ENCODE results near the gene NFATC2. TPM values are rescaled to one million over a fixed set of nuclear protein-coding genes. Genes with fewer than 3 reads are reported as not detected.

Gene NFATC2
- total RNA-seq, 4 donors from 2014 or later, result 1.6 to 3.9 (median 2.8) TPM

DNA sequence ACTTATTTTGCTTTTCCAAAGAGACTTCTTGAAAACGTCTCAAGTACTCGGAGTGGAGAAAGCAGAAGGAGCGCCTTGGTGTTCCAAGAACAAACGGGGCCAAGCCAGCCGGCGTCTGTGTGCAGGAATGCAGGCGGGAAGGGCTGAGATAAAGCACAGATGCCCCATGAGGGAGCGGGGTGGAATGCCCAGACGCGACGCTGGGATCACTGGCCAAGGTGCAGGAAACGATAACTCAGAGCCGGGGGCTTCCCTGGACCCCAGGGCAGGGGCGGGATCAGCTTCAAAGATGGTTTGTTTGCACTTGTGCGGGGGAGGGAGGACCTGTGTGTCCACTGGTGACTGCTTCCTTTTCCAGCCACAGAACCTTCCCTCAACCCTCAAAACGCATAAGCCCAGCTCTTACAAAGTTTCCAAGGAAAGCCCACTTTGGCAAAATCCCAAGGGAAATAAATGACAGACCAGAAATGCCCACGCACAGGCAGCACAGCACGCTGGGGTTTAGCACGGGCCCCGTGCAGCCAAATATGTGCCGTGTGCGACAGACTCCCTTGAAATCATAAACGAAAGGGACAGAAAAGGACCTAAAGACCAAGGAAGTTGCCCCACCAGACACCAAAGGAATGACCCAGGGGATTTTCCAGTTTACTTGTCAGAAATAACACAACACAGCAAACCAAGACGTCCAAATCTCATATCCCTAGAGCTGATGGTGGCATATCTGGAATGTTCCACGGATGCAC is 113.9 kb downstream of the NFATC2 start:
- TF ChIP-seq, protein P1, sequence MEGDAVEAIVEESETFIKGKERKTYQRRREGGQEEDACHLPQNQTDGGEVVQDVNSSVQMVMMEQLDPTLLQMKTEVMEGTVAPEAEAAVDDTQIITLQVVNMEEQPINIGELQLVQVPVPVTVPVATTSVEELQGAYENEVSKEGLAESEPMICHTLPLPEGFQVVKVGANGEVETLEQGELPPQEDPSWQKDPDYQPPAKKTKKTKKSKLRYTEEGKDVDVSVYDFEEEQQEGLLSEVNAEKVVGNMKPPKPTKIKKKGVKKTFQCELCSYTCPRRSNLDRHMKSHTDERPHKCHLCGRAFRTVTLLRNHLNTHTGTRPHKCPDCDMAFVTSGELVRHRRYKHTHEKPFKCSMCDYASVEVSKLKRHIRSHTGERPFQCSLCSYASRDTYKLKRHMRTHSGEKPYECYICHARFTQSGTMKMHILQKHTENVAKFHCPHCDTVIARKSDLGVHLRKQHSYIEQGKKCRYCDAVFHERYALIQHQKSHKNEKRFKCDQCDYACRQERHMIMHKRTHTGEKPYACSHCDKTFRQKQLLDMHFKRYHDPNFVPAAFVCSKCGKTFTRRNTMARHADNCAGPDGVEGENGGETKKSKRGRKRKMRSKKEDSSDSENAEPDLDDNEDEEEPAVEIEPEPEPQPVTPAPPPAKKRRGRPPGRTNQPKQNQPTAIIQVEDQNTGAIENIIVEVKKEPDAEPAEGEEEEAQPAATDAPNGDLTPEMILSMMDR (IDR thresholded peaks at IDR 0.05 in 4 of 5, conservative IDR thresholded peaks at IDR 0.05 in 1 of 5), result no peak
- TF ChIP-seq POLR2A (IDR thresholded peaks at IDR 0.05), result no peak
- intact Hi-C loops (cut with DNase I; ENCODE audit: low total_unique reads) (no loop called here), in situ Hi-C loops (cut with MboI; ENCODE audit: low sequenced_read_pairs in 4 of 4) (no loop called here)
- H3K4me3 ChIP-seq, result no peak overlapping the region
- ATAC-seq (no peak), DNase-seq (no peak)
- no peak overlapping the region for H3K27ac ChIP-seq
- peaks cover 0 to 14% of the 10 kb centered on the region in 2 donors for H3K36me3 ChIP-seq
- H3K9me3 ChIP-seq, result no peaks in the 10 kb centered on the region
- peaks cover 3 to 4% of the 10 kb centered on the region in 2 donors for H3K4me1 ChIP-seq
- H3K27me3 ChIP-seq, result no peaks in the 10 kb centered on the region

DNA sequence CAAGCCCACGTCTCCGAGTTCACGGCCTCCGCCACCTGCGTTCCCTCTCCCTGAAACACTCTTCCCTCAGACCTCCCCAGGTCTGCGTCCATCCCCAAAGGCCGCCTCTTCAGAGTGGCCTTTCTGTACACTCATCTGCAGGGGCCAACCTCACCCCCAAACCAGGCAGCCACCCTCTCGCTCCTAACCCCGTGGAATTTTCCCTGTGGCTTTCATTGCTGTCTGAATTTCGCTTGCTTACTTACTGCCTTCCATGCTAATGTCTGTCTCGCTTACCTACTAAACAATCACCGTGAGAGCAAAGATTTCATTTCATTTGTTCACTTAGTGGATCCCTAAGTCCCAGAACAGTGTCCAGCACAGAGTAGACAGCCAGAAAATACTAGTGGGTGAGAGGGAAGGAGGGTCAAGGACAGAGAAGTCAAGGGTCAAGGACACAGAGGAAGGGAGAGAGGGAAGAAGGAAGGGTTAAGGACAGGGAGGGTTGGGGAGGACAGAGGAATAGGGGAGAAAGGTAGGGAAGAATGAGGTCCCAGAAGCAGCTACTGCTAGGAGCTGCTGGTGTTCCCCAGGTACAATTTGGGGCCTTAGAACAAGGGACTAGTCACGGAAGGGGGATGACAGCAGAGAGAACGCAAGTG is 114.7 kb downstream of the NFATC2 start:
- no peak overlapping the region for H3K27ac ChIP-seq
- peaks cover 0 to 10% of the 10 kb centered on the region in 2 donors for H3K36me3 ChIP-seq
- H3K27me3 ChIP-seq, result no peaks in the 10 kb centered on the region
- intact Hi-C loops (cut with DNase I; ENCODE audit: low total_unique reads), result no loop called here
- ATAC-seq, result no peak
- no peaks in the 10 kb centered on the region for H3K9me3 ChIP-seq
- in situ Hi-C loops (cut with MboI; ENCODE audit: low sequenced_read_pairs in 4 of 4), result no loop called here
- H3K4me3 ChIP-seq, result no peak overlapping the region
- H3K4me1 ChIP-seq, result peaks cover 3 to 4% of the 10 kb centered on the region in 2 donors
- no peak for DNase-seq
- TF ChIP-seq POLR2A (IDR thresholded peaks at IDR 0.05), result no peak
- TF ChIP-seq, protein P1 (IDR thresholded peaks at IDR 0.05 in 4 of 5, conservative IDR thresholded peaks at IDR 0.05 in 1 of 5), result no peak

DNA sequence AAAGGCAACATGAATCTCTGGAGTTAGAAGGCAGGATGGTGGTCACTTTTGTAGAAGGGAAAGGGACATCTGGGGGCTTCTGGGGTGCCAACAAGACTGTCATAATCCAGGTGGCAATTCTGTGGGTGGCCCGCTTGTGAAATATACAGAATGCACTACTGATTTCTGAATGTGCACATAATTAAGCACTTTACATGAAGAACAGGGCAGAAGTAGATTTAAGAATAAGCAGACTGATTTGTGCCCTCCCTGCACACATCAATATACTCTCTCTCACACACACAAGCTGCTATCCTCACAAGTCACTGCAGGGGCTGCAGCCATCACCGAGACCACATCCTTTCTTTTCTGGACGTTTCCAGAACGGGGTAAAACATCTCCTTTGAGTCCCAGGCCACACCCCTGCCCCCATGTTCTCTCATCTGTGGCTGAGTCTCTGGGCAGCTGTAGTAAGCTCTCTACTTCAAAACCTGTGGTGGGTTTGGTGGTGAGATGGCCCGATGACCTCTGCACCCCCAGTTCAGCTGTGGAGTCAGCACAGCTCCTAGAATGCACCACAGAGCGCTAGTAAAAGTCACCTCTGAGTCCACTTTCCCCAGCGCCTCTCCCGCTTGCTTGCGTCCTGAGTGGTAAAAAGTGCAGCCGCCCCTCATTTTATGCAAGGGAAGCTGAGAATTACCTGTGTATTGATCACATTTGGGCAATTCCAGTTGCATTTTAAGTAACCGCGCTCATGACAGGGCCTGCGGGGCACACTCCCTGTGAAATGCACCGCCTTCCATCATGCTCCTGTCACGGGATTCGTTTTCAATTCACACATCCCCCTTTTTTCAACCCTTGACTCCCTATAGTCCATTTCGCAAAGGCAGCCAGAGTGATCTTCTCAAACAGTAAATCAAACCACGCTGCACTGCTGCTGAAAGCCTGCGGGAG is 115.5 kb downstream of the NFATC2 start:
- TF ChIP-seq, protein P1 (IDR thresholded peaks at IDR 0.05 in 4 of 5, conservative IDR thresholded peaks at IDR 0.05 in 1 of 5), result no peak
- TF ChIP-seq POLR2A (IDR thresholded peaks at IDR 0.05), result no peak
- no peak overlapping the region for H3K4me3 ChIP-seq
- ATAC-seq, result no peak
- H3K36me3 ChIP-seq, result peaks cover 0 to 2% of the 10 kb centered on the region in 2 donors
- no peaks in the 10 kb centered on the region for H3K9me3 ChIP-seq
- intact Hi-C loops (cut with DNase I; ENCODE audit: low total_unique reads) (no loop called here), in situ Hi-C loops (cut with MboI; ENCODE audit: low sequenced_read_pairs in 4 of 4) (no loop called here)
- no peak overlapping the region for H3K27ac ChIP-seq
- H3K4me1 ChIP-seq, result peaks cover 3 to 4% of the 10 kb centered on the region in 2 donors
- DNase-seq, result no peak
- H3K27me3 ChIP-seq, result no peaks in the 10 kb centered on the region

DNA sequence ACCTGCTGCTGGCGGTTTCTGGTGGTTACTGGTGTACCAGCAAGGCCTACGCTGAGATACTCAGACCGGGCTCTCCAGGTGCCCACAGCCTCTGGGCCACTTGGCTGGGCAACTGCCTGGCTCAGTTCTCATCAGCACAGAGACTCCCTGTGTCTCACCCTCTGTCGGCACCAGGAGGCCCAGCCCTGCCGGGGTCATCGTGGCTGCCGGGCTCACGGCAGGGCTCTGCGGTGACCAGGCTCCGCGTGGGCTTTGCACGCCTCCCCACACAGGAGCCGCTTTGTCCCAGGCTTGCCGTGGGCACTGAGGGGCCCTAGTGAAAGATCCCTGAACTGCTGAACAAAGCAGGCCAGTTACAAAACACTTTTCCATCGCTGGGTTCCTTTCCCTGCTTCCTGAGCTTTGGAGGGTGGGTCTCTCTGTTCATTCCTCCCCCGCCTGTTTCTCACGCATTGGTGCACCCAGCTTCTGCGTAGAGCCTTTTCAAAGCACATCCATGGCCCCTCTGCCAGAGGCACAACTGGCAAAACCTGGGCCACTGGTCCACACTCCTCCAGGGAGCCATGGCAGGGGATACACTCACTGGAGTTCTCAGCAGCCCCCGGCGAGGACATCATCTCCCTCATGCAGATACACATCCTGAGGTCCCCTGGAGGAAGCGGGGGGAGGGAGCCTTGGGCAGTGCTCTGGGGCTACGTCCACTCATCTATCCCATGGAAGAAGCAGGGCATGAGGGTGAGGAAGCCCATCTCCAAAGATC is 117.0 kb downstream of the NFATC2 start:
- ATAC-seq, result no peak
- H3K27me3 ChIP-seq, result no peaks in the 10 kb centered on the region
- peaks cover 0 to 4% of the 10 kb centered on the region in 2 donors for H3K4me1 ChIP-seq
- no peak overlapping the region for H3K27ac ChIP-seq
- no peak overlapping the region for H3K4me3 ChIP-seq
- no peaks in the 10 kb centered on the region for H3K36me3 ChIP-seq
- TF ChIP-seq POLR2A (IDR thresholded peaks at IDR 0.05), result no peak
- TF ChIP-seq, protein P1 (IDR thresholded peaks at IDR 0.05 in 4 of 5, conservative IDR thresholded peaks at IDR 0.05 in 1 of 5), result no peak
- intact Hi-C loops (cut with DNase I; ENCODE audit: low total_unique reads), result no loop called here
- DNase-seq, result no peak
- in situ Hi-C loops (cut with MboI; ENCODE audit: low sequenced_read_pairs in 4 of 4), result no loop called here
- no peaks in the 10 kb centered on the region for H3K9me3 ChIP-seq
